GM12878 (cell line): ENCODE results near the gene LTBP2. TPM values are rescaled to one million over a fixed set of nuclear protein-coding genes. Genes with fewer than 3 reads are reported as not detected.
A peak's percentile ranks its signal among the peaks of the same experiment; 100 is the strongest.

ENCODE experiments used
- ATAC-seq: fragments of 200-7000 bp; cut with Tn5 transposase; 3 replicates; pipeline ENCODE4 v1.9.1; 2020; ENCODE audit warnings: mild to moderate bottlenecking, moderate library complexity
- BruUV-seq: library from RNA; stranded (reverse); fragments of 400-500 nt; replicated peaks from 2 replicates; lab custom pipeline; 2021; lab: Mats Ljungman, UMichigan
- CTCF ChIA-PET: fragments of 300-600 bp; sonication (Branson Sonifier 250); formaldehyde crosslinking; extraction: SDS; loops from one replicate; lab custom pipeline; 2021; ENCODE audit warnings: inconsistent platforms; lab: Yijun Ruan, JAX
- POLR2A ChIA-PET: fragments of 350-600 bp; formaldehyde crosslinking; extraction: SDS; loops from one replicate; lab custom pipeline; 2021; ENCODE audit warnings: inconsistent platforms; lab: Charles Lee
- RAD21 ChIA-PET: fragments of 300-600 bp; sonication (Branson Sonifier 250); formaldehyde crosslinking; loops from one replicate; lab custom pipeline; 2023; ENCODE audit warnings: antibody characterized with exemption; ENCODE audit not compliant: unreplicated experiment; lab: Charles Lee
- SMC1A ChIA-PET: fragments of 300-600 bp; sonication (Branson Sonifier 250); formaldehyde crosslinking; loops from one replicate; lab custom pipeline; 2023; ENCODE audit not compliant: unreplicated experiment, uncharacterized antibody; lab: Charles Lee
- DNase-seq: peaks from one replicate; pipeline ENCODE4 v3.0.0-alpha.2; 2011; ENCODE audit warnings: low read depth, low spot score
- FAIRE-seq: peaks from 3 replicates; lab custom pipeline; 2011; peaks lifted over from hg19 to GRCh38; lab: Jason Lieb, UNC
- H2AFZ ChIP-seq: 2 replicates; pipeline ENCODE4 v1.6.0; 2011; ENCODE audit warnings: low read depth, low read length, control low read depth; ENCODE audit not compliant: control insufficient read depth
- H3K27ac ChIP-seq: 2 replicates; pipeline ENCODE4 v1.5.1; 2011; ENCODE audit warnings: control low read depth; ENCODE audit not compliant: control insufficient read depth, insufficient read depth
- H3K27me3 ChIP-seq, 2 experiments: replicated peaks in 1 of 2; 2 replicates each; pipeline versions ENCODE4 v1.6.0 to v1.6.1; 2011; ENCODE audit warnings: low read length in 1 of 2; ENCODE audit not compliant: control insufficient read depth in 2 of 2, insufficient read depth in 2 of 2
- H3K36me3 ChIP-seq, 2 experiments: 2 replicates each; pipeline ENCODE4 v1.5.1; 2011; ENCODE audit warnings: low read length in 1 of 2; ENCODE audit not compliant: control insufficient read depth in 2 of 2, insufficient read depth in 2 of 2
- H3K4me1 ChIP-seq: 2 replicates; pipeline ENCODE4 v1.6.1; 2011; ENCODE audit warnings: mild to moderate bottlenecking, low read length, moderate library complexity, mixed read lengths; ENCODE audit not compliant: control insufficient read depth, insufficient read depth
- H3K4me2 ChIP-seq: 2 replicates; pipeline ENCODE4 v1.6.0; 2011; ENCODE audit warnings: control low read depth; ENCODE audit not compliant: control insufficient read depth, insufficient read depth
- H3K4me3 ChIP-seq: fragments of 200-600 bp; sonication (generic); 2 replicates; pipeline ENCODE4 v1.5.1; 2016
- H3K79me2 ChIP-seq: 2 replicates; pipeline ENCODE4 v1.6.0; 2011; ENCODE audit warnings: low read length; ENCODE audit not compliant: control insufficient read depth, insufficient read depth
- H3K9ac ChIP-seq: 2 replicates; pipeline ENCODE4 v1.8.0; 2011; ENCODE audit warnings: low read length, control low read depth, mixed read lengths; ENCODE audit not compliant: control insufficient read depth, insufficient read depth
- H3K9me3 ChIP-seq: replicated peaks from 3 replicates; pipeline ENCODE4 v1.5.1; 2011; ENCODE audit warnings: mild to moderate bottlenecking, low read length; ENCODE audit not compliant: control insufficient read depth, insufficient read depth
- H4K20me1 ChIP-seq: 2 replicates; pipeline ENCODE4 v1.6.0; 2011; ENCODE audit not compliant: control insufficient read depth, insufficient read depth
- MAX ChIP-seq: IDR thresholded peaks from 2 replicates; pipeline ENCODE4 v1.6.1; 2012; ENCODE audit warnings: low read depth, low read length, improper control_type of control experiment
- PKNOX1 ChIP-seq: fragments of 450-650 bp; IDR thresholded peaks from 2 replicates; pipeline ENCODE4 v1.6.1; 2016; ENCODE audit warnings: mild to moderate bottlenecking
- PRDM15 ChIP-seq: fragments of 450-650 bp; formaldehyde crosslinking; IDR thresholded peaks from 2 replicates; pipeline ENCODE4 v1.4.0; 2020; ENCODE audit warnings: mild to moderate bottlenecking, moderate library complexity
- ZBTB40 ChIP-seq: fragments of 450-650 bp; IDR thresholded peaks from 2 replicates; pipeline ENCODE4 v1.6.1; 2016; ENCODE audit warnings: mild to moderate bottlenecking, moderate library complexity, borderline replicate concordance
- WGBS: methylation state at CpG from one replicate; pipeline ENCODE4 v1.1.6; 2016; ENCODE audit warnings: low lambda C conversion rate; ENCODE audit not compliant: insufficient replicate concordance, insufficient coverage; ENCODE audit errors: missing lambda C conversion rate; 5-methylcytosine and 5-hydroxymethylcytosine counted together
- in situ Hi-C: fragments of 300-500 bp; cut with MboI; formaldehyde crosslinking; loops from 9 replicates; pipeline ENCODE4 v1.14.3; 2018; ENCODE audit warnings: mixed read lengths
- intact Hi-C: fragments of 100-400 bp; cut with micrococcal nuclease; formaldehyde crosslinking; loops from one replicate; pipeline ENCODE4 v1.14.2; 2022; ENCODE audit not compliant: unreplicated experiment
- polyA plus RNA-seq, 11 experiments: library from polyadenylated mRNA; depleted of rRNA in 4 of 11; unstranded in 6 of 11; stranded (reverse) in 5 of 11; fragments of >200 nt; fragmentation: Nextera tagmentation in 4 of 11; fragmentation: Illumina TruSeq in 1 of 11; extraction: Ambion mirVana in 4 of 11; extraction: Trizol in 1 of 11; gene quantifications; 1 replicate in 1 of 11; 2 replicates in 10 of 11; pipeline versions ENCODE4 v1.2.1 to v1.2.3, GENCODE V29; 2011 to 2016; ENCODE audit warnings: inconsistent platforms in 2 of 11, missing spikeins in 2 of 11, low read depth in 1 of 11
- total RNA-seq, 4 experiments: library from RNA; depleted of rRNA in 3 of 4; stranded (reverse); fragments of >200 nt in 3 of 4; fragmentation: Illumina TruSeq in 1 of 4; extraction: Trizol in 1 of 4; gene quantifications; 2 replicates each; pipeline versions ENCODE4 v1.2.1 to v1.2.3, GENCODE V29; 2013 to 2021

Gene LTBP2
- total and polyA plus RNA-seq, 10 of the 15 experiments (the other 5 are each of a cell fraction or from before 2014, with no cell fraction given): 0.03 to 0.23 (median 0.06) TPM; not detected in 1

- Histone ChIP-seq H2AFZ (no peak overlapping the region), H3K4me1 (peaks cover 3% of the 10 kb centered on the region), H3K36me3 (no peaks in the 10 kb centered on the region), H3K9ac (no peak overlapping the region), H4K20me1 (no peaks in the 10 kb centered on the region), H3K4me3 (no peak overlapping the region), H3K27me3 (no peaks in the 10 kb centered on the region; a peak in 1 of 4 replicates), H3K79me2 (no peaks in the 10 kb centered on the region), H3K4me2 (no peak overlapping the region), H3K27ac (no peak overlapping the region), H3K9me3 (no peaks in the 10 kb centered on the region)
- DNase-seq (no peak), FAIRE-seq (no peak), ATAC-seq (no peak)
- 42% methylated on average over 11 of the region's 11 CpGs for WGBS
- ChIA-PET CTCF (interaction anchor here (1.1 to 1.3 kb wide), 3 partner anchors 11 to 29 kb away, joined by 3 to 4 read pairs (median 3); no protein-coding TSS in a partner anchor), POLR2A (interaction anchor here (0.5 kb wide), 1 partner anchor 116 kb away, joined by 3 read pairs; no protein-coding TSS in a partner anchor), SMC1A (interaction anchor here (0.6 to 1.3 kb wide), 4 partner anchors 16 to 409 kb away, joined by 3 read pairs; no protein-coding TSS in a partner anchor), RAD21 (interaction anchor here (1.0 kb wide), 1 partner anchor 24 kb away, joined by 3 read pairs; no protein-coding TSS in a partner anchor)
- in situ Hi-C loops (no loop called here), intact Hi-C loops (no loop called here)
- TF ChIP-seq ZBTB40 (no peak), MAX (no peak), PRDM15 (CRISPR knock-in tag) (no peak), PKNOX1 (peak; percentile 67)
- no TSS peak for BruUV-seq
These were observed 10.1 kb downstream of the LTBP2 start for GRCh38 chr14:74601982-74602381.
